Pancreas (tissue), 10 donors: ENCODE results near the gene MAMDC2. TPM values are rescaled to one million over a fixed set of nuclear protein-coding genes. Genes with fewer than 3 reads are reported as not detected.

Source experiments
- ATAC-seq, 4 donors: fragments of 200-7000 bp; cut with Tn5 transposase; one replicate each; pipeline versions ENCODE4 v1.8.0 to v1.9.1; 2020; ENCODE audit warnings: mild to moderate bottlenecking in 4 of 4, moderate library complexity in 4 of 4
- DNase-seq, 6 donors: peaks; one replicate each; pipeline ENCODE4 v3.0.0-alpha.2; 2020
- FAIRE-seq: peaks from 2 replicates; lab custom pipeline; 2012; peaks lifted over from hg19 to GRCh38; lab: Jason Lieb, UNC
- H3K27ac ChIP-seq, 4 donors: fragments of 200-600 bp; sonication (generic); 1 replicate in 3 of 4; 2 replicates in 1 of 4; pipeline versions ENCODE4 v1.5.0 to v1.8.0; 2020
- H3K27me3 ChIP-seq, 4 donors: fragments of 200-600 bp; one replicate each; pipeline ENCODE4 v1.8.0; 2021
- H3K36me3 ChIP-seq, 3 donors: fragments of 200-600 bp; sonication (generic) in 1 of 3; one replicate each; pipeline versions ENCODE4 v1.5.0 to v1.8.0; 2020 to 2021
- H3K4me1 ChIP-seq, 3 donors: fragments of 200-600 bp; one replicate each; pipeline ENCODE4 v1.8.0; 2021
- H3K4me3 ChIP-seq, 4 donors: fragments of 200-600 bp; sonication (generic) in 2 of 4; one replicate each; pipeline versions ENCODE4 v1.5.0 to v1.8.0; 2020 to 2021
- H3K9me3 ChIP-seq, 4 donors: fragments of 200-600 bp; one replicate each; pipeline ENCODE4 v1.8.0; 2021
- CTCF ChIP-seq, 4 donors: fragments of 200-600 bp; sonication (generic) in 3 of 4; IDR thresholded peaks; one replicate each; pipeline versions ENCODE4 v1.5.0 to v1.8.0; 2021; ENCODE audit warnings: antibody characterized with exemption in 4 of 4
- WGBS, 2 donors: extraction: QIAGEN DNeasy Blood & Tissue Kit; methylation state at CpG; one replicate each; pipeline ENCODE4 v1.1.7; 2013; 5-methylcytosine and 5-hydroxymethylcytosine counted together
- intact Hi-C, 3 donors: fragments of 100-400 bp; cut with DNase I; formaldehyde crosslinking; loops; one replicate each; pipeline versions ENCODE4 v1.11.1 to v1.14.2; 2022
- polyA plus RNA-seq, 2 donors: library from polyadenylated mRNA; stranded (reverse); fragments of 200-250 nt; gene quantifications; one replicate each; pipeline ENCODE4 v1.2.3, GENCODE V29; 2013
- total RNA-seq, 6 donors: library from RNA; stranded (reverse); fragmentation: NEBNext Ultra II Directional in 4 of 6; extraction: Animal tissue kit (Norgen Biotek cat#: 25700) in 4 of 6; gene quantifications; one replicate each; pipeline versions ENCODE4 v1.2.1 to v1.2.4, GENCODE V29; 2021 to 2023
- donor health status: healthy with polysubstance abuse.
- donor health status: DM: no; HTN: no; CAD: no; lungs with moderate emphysema.
- donor health status: DM: no; HTN: no; CAD: no.
- donor health status: control.
- donor health status: control.
- donor health status: Bipolar disorder and iron deficiency.
- donor health status: DM: yes; HTN: yes; CAD: no.
- donor health status: DM: no; HTN: no; CAD: no.
- donor health status: DM: no; HTN: no; CAD: no.
- donor health status: DM: yes; HTN: yes; CAD: no.

Gene MAMDC2
- total and polyA plus RNA-seq, 8 donors, result 0.95 to 4.7 (median 1.3) TPM

- no peak overlapping the region for H3K27ac ChIP-seq
- intact Hi-C loops, result no loop called here
- H3K9me3 ChIP-seq, result no peaks in the 10 kb centered on the region
- H3K27me3 ChIP-seq, result no peaks in the 10 kb centered on the region
- no peak for ATAC-seq
- no peak for DNase-seq
- WGBS, 2 donors, result 94 to 98% methylated on average over 1 of the region's 1 CpG
- FAIRE-seq, result no peak
- no peak for TF ChIP-seq CTCF (IDR thresholded peaks at IDR 0.05)
- H3K36me3 ChIP-seq, result no peaks in the 10 kb centered on the region
- no peak overlapping the region for H3K4me3 ChIP-seq
- H3K4me1 ChIP-seq, result no peaks in the 10 kb centered on the region
Observed at GRCh38 chr9:69999315-69999714, 44.3 kb upstream of the MAMDC2 start.

- FAIRE-seq (no peak), ATAC-seq (no peak), DNase-seq (no peak)
- TF ChIP-seq CTCF (IDR thresholded peaks at IDR 0.05), result no peak
- H3K4me1 ChIP-seq, result no peaks in the 10 kb centered on the region
- intact Hi-C loops, result no loop called here
- no peaks in the 10 kb centered on the region for H3K36me3 ChIP-seq
- peaks cover 0 to 2% (median 0%) of the 10 kb centered on the region in 4 donors for H3K27me3 ChIP-seq
- no peak overlapping the region for H3K27ac ChIP-seq
- H3K9me3 ChIP-seq, result no peaks in the 10 kb centered on the region
- 68 to 80% methylated on average over 3 of the region's 3 CpGs for WGBS, 2 donors
- no peak overlapping the region for H3K4me3 ChIP-seq
Observed at GRCh38 chr9:70000469-70000868, 43.2 kb upstream of the MAMDC2 start.

GRCh38 chr9:70003901-70004714 lies 39.5 kb upstream of the MAMDC2 start:
- ATAC-seq (no peak), FAIRE-seq (no peak), DNase-seq (no peak)
- 61 to 78% methylated on average over 2 of the region's 2 CpGs for WGBS, 2 donors
- Histone ChIP-seq H3K4me1 (no peaks in the 10 kb centered on the region), H3K27ac (no peak overlapping the region), H3K9me3 (no peaks in the 10 kb centered on the region), H3K27me3 (peaks cover 0 to 2% (median 0%) of the 10 kb centered on the region in 4 donors), H3K36me3 (no peaks in the 10 kb centered on the region), H3K4me3 (no peak overlapping the region)
- intact Hi-C loops, result no loop called here
- TF ChIP-seq CTCF (IDR thresholded peaks at IDR 0.05), result no peak

- H3K27ac ChIP-seq, result no peak overlapping the region
- no peak overlapping the region for H3K4me3 ChIP-seq
- H3K4me1 ChIP-seq, result no peaks in the 10 kb centered on the region
- no peak for FAIRE-seq
- no peaks in the 10 kb centered on the region for H3K36me3 ChIP-seq
- DNase-seq, result no peak
- intact Hi-C loops, result no loop called here
- peaks cover 0 to 2% (median 0%) of the 10 kb centered on the region in 4 donors for H3K27me3 ChIP-seq
- no peaks in the 10 kb centered on the region for H3K9me3 ChIP-seq
- 56 to 57% methylated on average over 3 of the region's 3 CpGs for WGBS, 2 donors
- no peak for TF ChIP-seq CTCF (IDR thresholded peaks at IDR 0.05)
- no peak for ATAC-seq
Observed at GRCh38 chr9:70006306-70006705, 37.3 kb upstream of the MAMDC2 start.

- no peaks in the 10 kb centered on the region for H3K4me1 ChIP-seq
- H3K4me3 ChIP-seq, result no peak overlapping the region
- TF ChIP-seq CTCF (IDR thresholded peaks at IDR 0.05), result no peak
- no peak for ATAC-seq
- no peak overlapping the region for H3K27ac ChIP-seq
- no peak for DNase-seq
- FAIRE-seq, result no peak
- intact Hi-C loops, result no loop called here
- 44 to 47% methylated on average over 2 of the region's 2 CpGs for WGBS, 2 donors
- no peaks in the 10 kb centered on the region for H3K36me3 ChIP-seq
- H3K9me3 ChIP-seq, result no peaks in the 10 kb centered on the region
- peaks cover 0 to 2% (median 0%) of the 10 kb centered on the region in 4 donors for H3K27me3 ChIP-seq
Observed at GRCh38 chr9:70007831-70008230, 35.8 kb upstream of the MAMDC2 start.
